HepG2 (cell line): ENCODE measurements around the gene UBAC2. TPM values are rescaled to one million over a fixed set of nuclear protein-coding genes. Genes with fewer than 3 reads are reported as not detected.

ENCODE experiments used
- ATAC-seq: fragments of 200-7000 bp; cut with Tn5 transposase; 3 replicates; pipeline ENCODE4 v1.9.1; 2020; ENCODE audit warnings: mild to moderate bottlenecking, moderate library complexity
- BruUV-seq: library from RNA; stranded (reverse); fragments of 400-500 nt; replicated peaks from 2 replicates; lab custom pipeline; 2021; lab: Mats Ljungman, UMichigan
- CTCF ChIA-PET: fragments of 300-600 bp; formaldehyde crosslinking; extraction: SDS; loops from one replicate; lab custom pipeline; 2021; ENCODE audit warnings: low total read pairs, inconsistent platforms, low intra/inter-chr PET ratio; lab: Yijun Ruan, JAX
- POLR2A ChIA-PET: fragments of 350-600 bp; sonication (Branson Sonifier 250); formaldehyde crosslinking; loops from one replicate; lab custom pipeline; 2020; ENCODE audit warnings: antibody characterized with exemption, inconsistent platforms; lab: Yijun Ruan, JAX
- DNase-seq: peaks from one replicate; pipeline ENCODE4 v3.0.0-alpha.2; 2015; ENCODE audit warnings: low spot score
- FAIRE-seq: peaks from 3 replicates; lab custom pipeline; 2011; peaks lifted over from hg19 to GRCh38; lab: Jason Lieb, UNC
- H2AFZ ChIP-seq: one replicate; pipeline ENCODE4 v1.6.1; 2011; ENCODE audit warnings: low read length, inconsistent platforms
- H3K27ac ChIP-seq: fragments of 300-600 bp; 3 replicates; pipeline ENCODE4 v1.8.0; 2011; ENCODE audit warnings: mixed run types, mild to moderate bottlenecking, mixed read lengths, low read length, inconsistent platforms; ENCODE audit not compliant: insufficient read depth; ENCODE audit errors: extremely low read length
- H3K27me3 ChIP-seq, 2 experiments: fragments of 200-600 bp in 1 of 2; 2 replicates in 1 of 2; 3 replicates in 1 of 2; pipeline versions ENCODE4 v1.6.0 to v1.8.0; 2011; ENCODE audit warnings: low read length in 2 of 2, mild to moderate bottlenecking in 2 of 2, moderate library complexity in 2 of 2, inconsistent platforms in 1 of 2; ENCODE audit not compliant: insufficient read depth in 2 of 2, control insufficient read depth in 1 of 2
- H3K36me3 ChIP-seq, 2 experiments: fragments of 200-600 bp in 1 of 2; replicated peaks in 1 of 2; 2 replicates in 1 of 2; 3 replicates in 1 of 2; pipeline versions ENCODE4 v1.5.1 to v1.8.0; 2011; ENCODE audit warnings: low read length in 2 of 2, inconsistent platforms in 1 of 2; ENCODE audit not compliant: insufficient read depth in 2 of 2, control insufficient read depth in 1 of 2
- H3K4me1 ChIP-seq: 2 replicates; pipeline ENCODE4 v1.5.1; 2012; ENCODE audit warnings: low read length, inconsistent platforms; ENCODE audit not compliant: insufficient read depth
- H3K4me2 ChIP-seq: 2 replicates; pipeline ENCODE4 v1.6.0; 2011; ENCODE audit warnings: low read depth, low read length, inconsistent platforms
- H3K4me3 ChIP-seq, 3 experiments: fragments of 200-600 bp in 1 of 3; sonication (generic), shearing (Covaris generic) in 1 of 3; replicated peaks in 1 of 3; 2 replicates each; pipeline ENCODE4 v1.5.1; 2011 to 2016; ENCODE audit warnings: low read length in 3 of 3, inconsistent platforms in 2 of 3, low read depth in 2 of 3, mild to moderate bottlenecking in 2 of 3, control low read depth in 1 of 3, mixed read lengths in 1 of 3; ENCODE audit not compliant: insufficient read depth in 1 of 3
- H3K79me2 ChIP-seq: one replicate; pipeline ENCODE4 v1.6.1; 2011; ENCODE audit warnings: low read length, inconsistent platforms; ENCODE audit not compliant: insufficient read depth
- H3K9ac ChIP-seq: 2 replicates; pipeline ENCODE4 v1.6.0; 2011; ENCODE audit warnings: mild to moderate bottlenecking, low read depth, low read length, inconsistent platforms; ENCODE audit not compliant: insufficient read depth
- H3K9me3 ChIP-seq: 2 replicates; pipeline ENCODE4 v1.5.1; 2012; ENCODE audit warnings: mild to moderate bottlenecking, low read length
- H4K20me1 ChIP-seq: 2 replicates; pipeline ENCODE4 v1.6.0; 2011; ENCODE audit warnings: inconsistent platforms, mild to moderate bottlenecking, low read length, moderate library complexity; ENCODE audit not compliant: insufficient read depth
- AGO2 ChIP-seq: fragments of 200-400 bp; formaldehyde crosslinking; optimal IDR thresholded peaks from 2 replicates; pipeline ENCODE3; 2017; ENCODE audit warnings: mild to moderate bottlenecking, low read depth, low read length, moderate library complexity
- ATAD3A ChIP-seq: sonication (generic); formaldehyde crosslinking; IDR thresholded peaks from 2 replicates; pipeline ENCODE4 v1.4.0; 2020; ENCODE audit warnings: missing genetic modification reagents
- NRL ChIP-seq: sonication (generic); formaldehyde crosslinking; IDR thresholded peaks from 2 replicates; pipeline ENCODE4 v1.5.0; 2020; ENCODE audit warnings: missing genetic modification reagents, mild to moderate bottlenecking, moderate library complexity, borderline replicate concordance
- ZNF121 ChIP-seq: sonication (generic); formaldehyde crosslinking; IDR thresholded peaks from 2 replicates; pipeline ENCODE4 v1.5.0; 2020; ENCODE audit warnings: mild to moderate bottlenecking, missing genetic modification reagents
- ZNF619 ChIP-seq: sonication (generic); formaldehyde crosslinking; IDR thresholded peaks from 2 replicates; pipeline ENCODE4 v1.4.0; 2020; ENCODE audit warnings: mild to moderate bottlenecking, missing genetic modification reagents
- ZNF790 ChIP-seq: sonication (generic); formaldehyde crosslinking; IDR thresholded peaks from 2 replicates; pipeline ENCODE4 v1.8.0; 2022; ENCODE audit warnings: missing genetic modification reagents, mild to moderate bottlenecking, borderline replicate concordance
- WGBS: methylation state at CpG from one replicate; pipeline ENCODE4 v1.1.6; 2017; ENCODE audit warnings: low lambda C conversion rate; 5-methylcytosine and 5-hydroxymethylcytosine counted together
- in situ Hi-C: cut with HindIII; loops from 2 replicates; pipeline ENCODE4 v1.10.0; 2017; ENCODE audit warnings: low pct_unique_long_range_greater_than_20kb; ENCODE audit not compliant: extremely low pct_ligation_motif_present
- intact Hi-C: fragments of 100-400 bp; cut with micrococcal nuclease; formaldehyde crosslinking; loops from one replicate; pipeline ENCODE4 v1.10.0; 2022; ENCODE audit not compliant: unreplicated experiment
- polyA plus RNA-seq, 8 experiments: library from polyadenylated mRNA; depleted of rRNA in 3 of 8; stranded (reverse) in 7 of 8; unstranded in 1 of 8; fragments of >200 nt; fragmentation: Illumina TruSeq in 4 of 8; extraction: Trizol in 4 of 8; gene quantifications; 2 replicates each; pipeline versions ENCODE4 v1.2.1 to v1.2.3, GENCODE V29; 2011 to 2016; ENCODE audit warnings: low read depth in 4 of 8, missing spikeins in 1 of 8, mixed read lengths in 1 of 8; ENCODE audit not compliant: insufficient read depth in 1 of 8
- total RNA-seq, 5 experiments: library from RNA; depleted of rRNA; stranded (reverse); fragments of >200 nt; fragmentation: Illumina TruSeq; extraction: Trizol; gene quantifications; 2 replicates each; pipeline ENCODE4 v1.2.3, GENCODE V29; 2016; ENCODE audit warnings: low read depth in 1 of 5
- TF ChIP-seq, protein P1 (sequence below): sonication (generic); formaldehyde crosslinking; IDR thresholded peaks from 2 replicates; pipeline ENCODE4 v1.4.0; 2020; ENCODE audit warnings: missing genetic modification reagents

The UBAC2 gene
- total and polyA plus RNA-seq, 2 of the 13 experiments (the other 11 are each of a cell fraction or from before 2014, with no cell fraction given): 61.3 to 80.8 TPM

GRCh38 chr13:99311137-99311536 is 110.5 kb downstream of the UBAC2 start:
- intact Hi-C loops: no loop called here
- BruUV-seq: no TSS peak
- CTCF ChIA-PET: no interaction called here
- TF ChIP-seq ZNF619 (no peak), NRL (CRISPR knock-in tag) (no peak), ATAD3A (CRISPR knock-in tag) (no peak), ZNF790 (CRISPR knock-in tag) (no peak), AGO2 (no peak), ZNF121 (CRISPR knock-in tag) (no peak)
- TF ChIP-seq, protein P1, sequence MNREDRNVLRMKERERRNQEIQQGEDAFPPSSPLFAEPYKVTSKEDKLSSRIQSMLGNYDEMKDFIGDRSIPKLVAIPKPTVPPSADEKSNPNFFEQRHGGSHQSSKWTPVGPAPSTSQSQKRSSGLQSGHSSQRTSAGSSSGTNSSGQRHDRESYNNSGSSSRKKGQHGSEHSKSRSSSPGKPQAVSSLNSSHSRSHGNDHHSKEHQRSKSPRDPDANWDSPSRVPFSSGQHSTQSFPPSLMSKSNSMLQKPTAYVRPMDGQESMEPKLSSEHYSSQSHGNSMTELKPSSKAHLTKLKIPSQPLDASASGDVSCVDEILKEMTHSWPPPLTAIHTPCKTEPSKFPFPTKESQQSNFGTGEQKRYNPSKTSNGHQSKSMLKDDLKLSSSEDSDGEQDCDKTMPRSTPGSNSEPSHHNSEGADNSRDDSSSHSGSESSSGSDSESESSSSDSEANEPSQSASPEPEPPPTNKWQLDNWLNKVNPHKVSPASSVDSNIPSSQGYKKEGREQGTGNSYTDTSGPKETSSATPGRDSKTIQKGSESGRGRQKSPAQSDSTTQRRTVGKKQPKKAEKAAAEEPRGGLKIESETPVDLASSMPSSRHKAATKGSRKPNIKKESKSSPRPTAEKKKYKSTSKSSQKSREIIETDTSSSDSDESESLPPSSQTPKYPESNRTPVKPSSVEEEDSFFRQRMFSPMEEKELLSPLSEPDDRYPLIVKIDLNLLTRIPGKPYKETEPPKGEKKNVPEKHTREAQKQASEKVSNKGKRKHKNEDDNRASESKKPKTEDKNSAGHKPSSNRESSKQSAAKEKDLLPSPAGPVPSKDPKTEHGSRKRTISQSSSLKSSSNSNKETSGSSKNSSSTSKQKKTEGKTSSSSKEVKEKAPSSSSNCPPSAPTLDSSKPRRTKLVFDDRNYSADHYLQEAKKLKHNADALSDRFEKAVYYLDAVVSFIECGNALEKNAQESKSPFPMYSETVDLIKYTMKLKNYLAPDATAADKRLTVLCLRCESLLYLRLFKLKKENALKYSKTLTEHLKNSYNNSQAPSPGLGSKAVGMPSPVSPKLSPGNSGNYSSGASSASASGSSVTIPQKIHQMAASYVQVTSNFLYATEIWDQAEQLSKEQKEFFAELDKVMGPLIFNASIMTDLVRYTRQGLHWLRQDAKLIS: no peak
- TF ChIP-seq, all 625 proteins: peak for 0
- peaks cover 0 to 15% of the 10 kb centered on the region in 2 experiments; a peak in 3 of 5 replicates for H3K36me3 ChIP-seq
- no peak for ATAC-seq
- no peak overlapping the region for H3K9ac ChIP-seq
- in situ Hi-C loops: no loop called here
- H3K27me3 ChIP-seq: no peaks in the 10 kb centered on the region
- no peak overlapping the region for H3K4me2 ChIP-seq
- no peaks in the 10 kb centered on the region for H4K20me1 ChIP-seq
- FAIRE-seq: no peak
- H3K79me2 ChIP-seq: no peaks in the 10 kb centered on the region
- H3K9me3 ChIP-seq: no peaks in the 10 kb centered on the region
- H3K4me3 ChIP-seq: no peak overlapping the region
- over 99% methylated on average over 4 of the region's 4 CpGs for WGBS
- no peak for DNase-seq
- no peak overlapping the region for H2AFZ ChIP-seq
- POLR2A ChIA-PET: no interaction called here
- H3K4me1 ChIP-seq: no peaks in the 10 kb centered on the region
- H3K27ac ChIP-seq: no peak overlapping the region
